GM15510 (cell line): ENCODE data around the gene LARGE2.

Experiments used
- POLR2A ChIP-seq: IDR thresholded peaks from 3 replicates; pipeline ENCODE4 v1.6.1; 2011; ENCODE audit warnings: borderline replicate concordance; ENCODE audit not compliant: insufficient read length; ENCODE audit errors: extremely low read depth

LARGE2 gene

GRCh38 chr11:45930031-45930794, 7.8 kb downstream of the LARGE2 start:
- no peak for TF ChIP-seq POLR2A

- no peak for TF ChIP-seq POLR2A
Observed at GRCh38 chr11:45930951-45931570, 8.6 kb downstream of the LARGE2 start.

GRCh38 chr11:45931739-45932138, 9.3 kb downstream of the LARGE2 start:
- TF ChIP-seq POLR2A: no peak

GRCh38 chr11:45932217-45932616, 9.8 kb downstream of the LARGE2 start:
- no peak for TF ChIP-seq POLR2A

- no peak for TF ChIP-seq POLR2A
Observed at GRCh38 chr11:45933131-45933831, 10.8 kb downstream of the LARGE2 start.

- TF ChIP-seq POLR2A: no peak
Observed at GRCh38 chr11:45933846-45934579, 11.6 kb downstream of the LARGE2 start.

GRCh38 chr11:45934580-45935318, 12.3 kb downstream of the LARGE2 start:
- no peak for TF ChIP-seq POLR2A

GRCh38 chr11:45935349-45936064, 13.1 kb downstream of the LARGE2 start:
- no peak for TF ChIP-seq POLR2A

GRCh38 chr11:45936511-45937054, 14.1 kb downstream of the LARGE2 start:
- no peak for TF ChIP-seq POLR2A

- no peak for TF ChIP-seq POLR2A
Observed at GRCh38 chr11:45937916-45938315, 15.5 kb downstream of the LARGE2 start.

- no peak for TF ChIP-seq POLR2A
Observed at GRCh38 chr11:45939836-45940235, 17.4 kb downstream of the LARGE2 start.

GRCh38 chr11:45941285-45941684, 18.8 kb downstream of the LARGE2 start:
- TF ChIP-seq POLR2A: no peak

- no peak for TF ChIP-seq POLR2A
Observed at GRCh38 chr11:45942381-45942780, 19.9 kb downstream of the LARGE2 start.
